ENCODE data around the gene IGF2.

DNA sequence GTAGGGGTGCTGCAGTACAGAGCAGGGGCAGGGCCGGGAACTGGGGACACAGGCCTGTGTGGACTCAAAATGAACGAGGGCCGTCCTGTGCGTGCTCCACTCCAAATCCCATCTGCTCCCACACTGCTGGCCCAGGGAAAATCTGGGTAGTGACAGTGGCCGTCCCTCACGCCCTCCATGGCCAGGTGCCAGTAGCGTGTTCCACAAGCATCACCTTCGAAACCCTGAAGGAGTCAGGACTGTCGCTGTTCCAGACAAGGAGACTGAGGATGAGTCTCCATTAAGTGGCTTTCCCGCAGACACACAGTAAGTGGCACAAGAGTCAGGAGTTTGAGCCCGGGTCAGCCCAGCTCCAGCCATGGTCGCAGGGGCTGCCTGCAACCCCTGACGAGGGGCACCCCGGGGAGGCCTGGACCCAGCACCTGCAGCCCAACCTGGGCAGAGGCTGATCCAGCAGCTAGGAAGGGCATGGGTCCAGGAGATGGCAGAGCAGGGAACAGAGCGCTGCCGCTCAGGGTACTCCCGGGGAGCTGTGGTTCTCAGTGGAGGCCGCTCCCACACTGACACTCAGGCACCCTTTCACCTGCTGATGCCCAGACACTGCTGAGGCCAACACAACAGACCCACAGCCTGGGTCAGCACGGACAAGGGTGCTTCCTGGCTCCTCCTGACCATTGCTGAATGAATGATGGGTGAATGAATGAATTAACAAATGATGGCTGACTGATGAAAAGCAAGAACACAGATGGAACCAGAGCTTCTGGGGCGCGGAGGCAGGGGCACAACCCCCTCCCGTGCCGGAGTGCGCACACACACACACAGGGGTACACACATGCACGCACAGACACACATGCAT lies 35.3 kb downstream of the IGF2 start:
- no peak for TF ChIP-seq POLR2A (IDR thresholded peaks at IDR 0.05)
- no peak for TF ChIP-seq CTCF (IDR thresholded peaks at IDR 0.05)
